GM18907 (cell line): ENCODE results near the gene BIRC2.

Experiments
- ATAC-seq: cut with Tn5 transposase; IDR thresholded peaks from one replicate; pipeline ENCODE4 v1.9.1; 2021; ENCODE audit warnings: mild to moderate bottlenecking, moderate library complexity; ENCODE audit not compliant: unreplicated experiment

BIRC2 gene

GRCh38 chr11:102322560-102322959, 24.5 kb upstream of the BIRC2 start:
- ATAC-seq: no peak

- no peak for ATAC-seq
These were observed 23.3 kb upstream of the BIRC2 start for GRCh38 chr11:102323542-102324251.

GRCh38 chr11:102325088-102325487, 21.9 kb upstream of the BIRC2 start:
- no peak for ATAC-seq

GRCh38 chr11:102328748-102329147, 18.3 kb upstream of the BIRC2 start:
- ATAC-seq: no peak

GRCh38 chr11:102330231-102330630, 16.8 kb upstream of the BIRC2 start:
- no peak for ATAC-seq

GRCh38 chr11:102331341-102331740, 15.7 kb upstream of the BIRC2 start:
- no peak for ATAC-seq

GRCh38 chr11:102332611-102332994, 14.4 kb upstream of the BIRC2 start:
- no peak for ATAC-seq

GRCh38 chr11:102338479-102339010, 8.5 kb upstream of the BIRC2 start:
- no peak for ATAC-seq

- ATAC-seq: peak; percentile 7
These were observed 5.7 kb upstream of the BIRC2 start for GRCh38 chr11:102341311-102341710.

GRCh38 chr11:102341844-102342318, 5.1 kb upstream of the BIRC2 start:
- peak; percentile 48 for ATAC-seq

GRCh38 chr11:102343809-102344208, 3.2 kb upstream of the BIRC2 start:
- no peak for ATAC-seq

GRCh38 chr11:102345904-102346303, 1.1 kb upstream of the BIRC2 start:
- ATAC-seq: no peak

- no peak for ATAC-seq
These were observed 612 bp upstream of the BIRC2 start for GRCh38 chr11:102346456-102346747.

GRCh38 chr11:102347462-102348370, 702 bp downstream of the BIRC2 start:
- ATAC-seq: peak; percentile 20

GRCh38 chr11:102357116-102357515, 10.1 kb downstream of the BIRC2 start:
- no peak for ATAC-seq

- ATAC-seq: no peak
These were observed 12.4 kb downstream of the BIRC2 start for GRCh38 chr11:102359372-102359771.

GRCh38 chr11:102360681-102361080, 13.7 kb downstream of the BIRC2 start:
- no peak for ATAC-seq

- ATAC-seq: peak; percentile 99
These were observed 14.3 kb downstream of the BIRC2 start for GRCh38 chr11:102361086-102362031.

GRCh38 chr11:102364991-102365390, 18.0 kb downstream of the BIRC2 start:
- ATAC-seq: no peak

- no peak for ATAC-seq
These were observed 20.4 kb downstream of the BIRC2 start for GRCh38 chr11:102367364-102367763.

GRCh38 chr11:102368472-102368871, 21.5 kb downstream of the BIRC2 start:
- ATAC-seq: peak; percentile 100
